HepG2 (cell line): ENCODE measurements around the gene RASD1. TPM values are rescaled to one million over a fixed set of nuclear protein-coding genes. Genes with fewer than 3 reads are reported as not detected.

ENCODE experiments used
- ATF1 ChIP-seq: IDR thresholded peaks from 2 replicates; pipeline ENCODE4 v1.6.1; 2016; ENCODE audit warnings: mild to moderate bottlenecking, control low read depth
- EP300 ChIP-seq, 3 experiments: sonication (generic) in 1 of 3; formaldehyde crosslinking in 1 of 3; IDR thresholded peaks; 2 replicates each; pipeline versions ENCODE4 v1.5.1 to v1.6.1; 2011 to 2020; ENCODE audit warnings: low read depth in 2 of 3, low read length in 2 of 3, borderline replicate concordance in 1 of 3, improper control_type of control experiment in 1 of 3, mild to moderate bottlenecking in 1 of 3, missing genetic modification reagents in 1 of 3, moderate library complexity in 1 of 3
- GATA4 ChIP-seq: sonication (generic); IDR thresholded peaks from 2 replicates; pipeline ENCODE4 v1.6.1; 2016; ENCODE audit warnings: antibody characterized with exemption, low read depth, borderline replicate concordance
- IKZF5 ChIP-seq: IDR thresholded peaks from 2 replicates; pipeline ENCODE4 v1.6.1; 2018; ENCODE audit warnings: missing genetic modification reagents, mild to moderate bottlenecking, missing compliant biosample characterization
- MIXL1 ChIP-seq: IDR thresholded peaks from 2 replicates; pipeline ENCODE4 v1.6.1; 2016
- SIN3A ChIP-seq: IDR thresholded peaks from 2 replicates; pipeline ENCODE4 v1.6.1; 2011; ENCODE audit warnings: low read depth, mild to moderate bottlenecking, control low read depth, low read length, borderline replicate concordance
- TBX2 ChIP-seq: sonication (generic); formaldehyde crosslinking; IDR thresholded peaks from 2 replicates; pipeline ENCODE4 v1.5.0; 2020; ENCODE audit warnings: missing genetic modification reagents, mild to moderate bottlenecking, borderline replicate concordance
- ZFP1 ChIP-seq: IDR thresholded peaks from 2 replicates; pipeline ENCODE4 v1.6.1; 2016
- ZNF605 ChIP-seq: sonication (generic); formaldehyde crosslinking; IDR thresholded peaks from 2 replicates; pipeline ENCODE4 v1.8.0; 2022; ENCODE audit warnings: mild to moderate bottlenecking, missing genetic modification reagents
- ZNF891 ChIP-seq: sonication (generic); formaldehyde crosslinking; IDR thresholded peaks from 2 replicates; pipeline ENCODE4 v1.5.0; 2020; ENCODE audit warnings: mild to moderate bottlenecking, missing genetic modification reagents
- polyA plus RNA-seq, 8 experiments: library from polyadenylated mRNA; depleted of rRNA in 3 of 8; stranded (reverse) in 7 of 8; unstranded in 1 of 8; fragments of >200 nt; fragmentation: Illumina TruSeq in 4 of 8; extraction: Trizol in 4 of 8; gene quantifications; 2 replicates each; pipeline versions ENCODE4 v1.2.1 to v1.2.3, GENCODE V29; 2011 to 2016; ENCODE audit warnings: low read depth in 4 of 8, missing spikeins in 1 of 8, mixed read lengths in 1 of 8; ENCODE audit not compliant: insufficient read depth in 1 of 8
- total RNA-seq, 5 experiments: library from RNA; depleted of rRNA; stranded (reverse); fragments of >200 nt; fragmentation: Illumina TruSeq; extraction: Trizol; gene quantifications; 2 replicates each; pipeline ENCODE4 v1.2.3, GENCODE V29; 2016; ENCODE audit warnings: low read depth in 1 of 5
- TF ChIP-seq, protein P1 (sequence below), 2 experiments: IDR thresholded peaks; 2 replicates each; pipeline ENCODE4 v1.6.1; 2011 to 2012; ENCODE audit warnings: low read length in 2 of 2, borderline replicate concordance in 1 of 2, low read depth in 1 of 2, mild to moderate bottlenecking in 1 of 2, moderate library complexity in 1 of 2
- TF ChIP-seq, protein P2 (sequence below): sonication (generic); formaldehyde crosslinking; IDR thresholded peaks from 2 replicates; pipeline ENCODE4 v1.5.1; 2020; ENCODE audit warnings: mild to moderate bottlenecking, missing genetic modification reagents, borderline replicate concordance
- TF ChIP-seq, protein P3 (sequence below): fragments of 450-650 bp; IDR thresholded peaks from 2 replicates; pipeline ENCODE4 v1.6.1; 2016
- TF ChIP-seq, protein P4 (sequence below): sonication (generic); formaldehyde crosslinking; IDR thresholded peaks from 2 replicates; pipeline ENCODE4 v1.5.0; 2020; ENCODE audit warnings: missing genetic modification reagents

Gene RASD1
- total and polyA plus RNA-seq, 2 of the 13 experiments (the other 11 are each of a cell fraction or from before 2014, with no cell fraction given), result 1.6 to 4.2 TPM

- TF ChIP-seq MIXL1 (CRISPR knock-in tag) (peak; percentile 95), ZNF605 (0 out of 2 replicates have a peak, but pooled peaks have one; percentile 42), ZNF891 (no peak), EP300 (IDR thresholded peaks at IDR 0.05; ENCODE audit: low read depth in 2 of 2, low read length in 2 of 2) (peak; percentile 79 to 97; a peak in 2 of 4 replicates), EP300 (CRISPR knock-in tag; IDR thresholded peaks at IDR 0.05; ENCODE audit: borderline replicate concordance) (peak; percentile 89), GATA4 (peak; percentile 78; the same call in 1 of the 2 replicates), ZFP1 (CRISPR knock-in tag) (no peak), TBX2 (peak; percentile 90), IKZF5 (peak; percentile 81), ATF1 (CRISPR knock-in tag) (no peak), SIN3A (peak; percentile 74)
- TF ChIP-seq, protein P1, sequence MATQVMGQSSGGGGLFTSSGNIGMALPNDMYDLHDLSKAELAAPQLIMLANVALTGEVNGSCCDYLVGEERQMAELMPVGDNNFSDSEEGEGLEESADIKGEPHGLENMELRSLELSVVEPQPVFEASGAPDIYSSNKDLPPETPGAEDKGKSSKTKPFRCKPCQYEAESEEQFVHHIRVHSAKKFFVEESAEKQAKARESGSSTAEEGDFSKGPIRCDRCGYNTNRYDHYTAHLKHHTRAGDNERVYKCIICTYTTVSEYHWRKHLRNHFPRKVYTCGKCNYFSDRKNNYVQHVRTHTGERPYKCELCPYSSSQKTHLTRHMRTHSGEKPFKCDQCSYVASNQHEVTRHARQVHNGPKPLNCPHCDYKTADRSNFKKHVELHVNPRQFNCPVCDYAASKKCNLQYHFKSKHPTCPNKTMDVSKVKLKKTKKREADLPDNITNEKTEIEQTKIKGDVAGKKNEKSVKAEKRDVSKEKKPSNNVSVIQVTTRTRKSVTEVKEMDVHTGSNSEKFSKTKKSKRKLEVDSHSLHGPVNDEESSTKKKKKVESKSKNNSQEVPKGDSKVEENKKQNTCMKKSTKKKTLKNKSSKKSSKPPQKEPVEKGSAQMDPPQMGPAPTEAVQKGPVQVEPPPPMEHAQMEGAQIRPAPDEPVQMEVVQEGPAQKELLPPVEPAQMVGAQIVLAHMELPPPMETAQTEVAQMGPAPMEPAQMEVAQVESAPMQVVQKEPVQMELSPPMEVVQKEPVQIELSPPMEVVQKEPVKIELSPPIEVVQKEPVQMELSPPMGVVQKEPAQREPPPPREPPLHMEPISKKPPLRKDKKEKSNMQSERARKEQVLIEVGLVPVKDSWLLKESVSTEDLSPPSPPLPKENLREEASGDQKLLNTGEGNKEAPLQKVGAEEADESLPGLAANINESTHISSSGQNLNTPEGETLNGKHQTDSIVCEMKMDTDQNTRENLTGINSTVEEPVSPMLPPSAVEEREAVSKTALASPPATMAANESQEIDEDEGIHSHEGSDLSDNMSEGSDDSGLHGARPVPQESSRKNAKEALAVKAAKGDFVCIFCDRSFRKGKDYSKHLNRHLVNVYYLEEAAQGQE (IDR thresholded peaks at IDR 0.05; ENCODE audit: borderline replicate concordance in 1 of 2, low read depth in 1 of 2, low read length in 2 of 2), result 0 out of 4 replicates have a peak, but pooled peaks of 1 of the 2 experiments have one; percentile 38
- TF ChIP-seq, protein P2, sequence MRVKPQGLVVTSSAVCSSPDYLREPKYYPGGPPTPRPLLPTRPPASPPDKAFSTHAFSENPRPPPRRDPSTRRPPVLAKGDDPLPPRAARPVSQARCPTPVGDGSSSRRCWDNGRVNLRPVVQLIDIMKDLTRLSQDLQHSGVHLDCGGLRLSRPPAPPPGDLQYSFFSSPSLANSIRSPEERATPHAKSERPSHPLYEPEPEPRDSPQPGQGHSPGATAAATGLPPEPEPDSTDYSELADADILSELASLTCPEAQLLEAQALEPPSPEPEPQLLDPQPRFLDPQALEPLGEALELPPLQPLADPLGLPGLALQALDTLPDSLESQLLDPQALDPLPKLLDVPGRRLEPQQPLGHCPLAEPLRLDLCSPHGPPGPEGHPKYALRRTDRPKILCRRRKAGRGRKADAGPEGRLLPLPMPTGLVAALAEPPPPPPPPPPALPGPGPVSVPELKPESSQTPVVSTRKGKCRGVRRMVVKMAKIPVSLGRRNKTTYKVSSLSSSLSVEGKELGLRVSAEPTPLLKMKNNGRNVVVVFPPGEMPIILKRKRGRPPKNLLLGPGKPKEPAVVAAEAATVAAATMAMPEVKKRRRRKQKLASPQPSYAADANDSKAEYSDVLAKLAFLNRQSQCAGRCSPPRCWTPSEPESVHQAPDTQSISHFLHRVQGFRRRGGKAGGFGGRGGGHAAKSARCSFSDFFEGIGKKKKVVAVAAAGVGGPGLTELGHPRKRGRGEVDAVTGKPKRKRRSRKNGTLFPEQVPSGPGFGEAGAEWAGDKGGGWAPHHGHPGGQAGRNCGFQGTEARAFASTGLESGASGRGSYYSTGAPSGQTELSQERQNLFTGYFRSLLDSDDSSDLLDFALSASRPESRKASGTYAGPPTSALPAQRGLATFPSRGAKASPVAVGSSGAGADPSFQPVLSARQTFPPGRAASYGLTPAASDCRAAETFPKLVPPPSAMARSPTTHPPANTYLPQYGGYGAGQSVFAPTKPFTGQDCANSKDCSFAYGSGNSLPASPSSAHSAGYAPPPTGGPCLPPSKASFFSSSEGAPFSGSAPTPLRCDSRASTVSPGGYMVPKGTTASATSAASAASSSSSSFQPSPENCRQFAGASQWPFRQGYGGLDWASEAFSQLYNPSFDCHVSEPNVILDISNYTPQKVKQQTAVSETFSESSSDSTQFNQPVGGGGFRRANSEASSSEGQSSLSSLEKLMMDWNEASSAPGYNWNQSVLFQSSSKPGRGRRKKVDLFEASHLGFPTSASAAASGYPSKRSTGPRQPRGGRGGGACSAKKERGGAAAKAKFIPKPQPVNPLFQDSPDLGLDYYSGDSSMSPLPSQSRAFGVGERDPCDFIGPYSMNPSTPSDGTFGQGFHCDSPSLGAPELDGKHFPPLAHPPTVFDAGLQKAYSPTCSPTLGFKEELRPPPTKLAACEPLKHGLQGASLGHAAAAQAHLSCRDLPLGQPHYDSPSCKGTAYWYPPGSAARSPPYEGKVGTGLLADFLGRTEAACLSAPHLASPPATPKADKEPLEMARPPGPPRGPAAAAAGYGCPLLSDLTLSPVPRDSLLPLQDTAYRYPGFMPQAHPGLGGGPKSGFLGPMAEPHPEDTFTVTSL, result peak; percentile 94
- TF ChIP-seq, protein P3, sequence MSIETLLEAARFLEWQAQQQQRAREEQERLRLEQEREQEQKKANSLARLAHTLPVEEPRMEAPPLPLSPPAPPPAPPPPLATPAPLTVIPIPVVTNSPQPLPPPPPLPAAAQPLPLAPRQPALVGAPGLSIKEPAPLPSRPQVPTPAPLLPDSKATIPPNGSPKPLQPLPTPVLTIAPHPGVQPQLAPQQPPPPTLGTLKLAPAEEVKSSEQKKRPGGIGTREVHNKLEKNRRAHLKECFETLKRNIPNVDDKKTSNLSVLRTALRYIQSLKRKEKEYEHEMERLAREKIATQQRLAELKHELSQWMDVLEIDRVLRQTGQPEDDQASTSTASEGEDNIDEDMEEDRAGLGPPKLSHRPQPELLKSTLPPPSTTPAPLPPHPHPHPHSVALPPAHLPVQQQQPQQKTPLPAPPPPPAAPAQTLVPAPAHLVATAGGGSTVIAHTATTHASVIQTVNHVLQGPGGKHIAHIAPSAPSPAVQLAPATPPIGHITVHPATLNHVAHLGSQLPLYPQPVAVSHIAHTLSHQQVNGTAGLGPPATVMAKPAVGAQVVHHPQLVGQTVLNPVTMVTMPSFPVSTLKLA, result peak; percentile 34
- TF ChIP-seq, protein P4, sequence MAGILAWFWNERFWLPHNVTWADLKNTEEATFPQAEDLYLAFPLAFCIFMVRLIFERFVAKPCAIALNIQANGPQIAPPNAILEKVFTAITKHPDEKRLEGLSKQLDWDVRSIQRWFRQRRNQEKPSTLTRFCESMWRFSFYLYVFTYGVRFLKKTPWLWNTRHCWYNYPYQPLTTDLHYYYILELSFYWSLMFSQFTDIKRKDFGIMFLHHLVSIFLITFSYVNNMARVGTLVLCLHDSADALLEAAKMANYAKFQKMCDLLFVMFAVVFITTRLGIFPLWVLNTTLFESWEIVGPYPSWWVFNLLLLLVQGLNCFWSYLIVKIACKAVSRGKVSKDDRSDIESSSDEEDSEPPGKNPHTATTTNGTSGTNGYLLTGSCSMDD (CRISPR knock-in tag), result no peak
Measured at GRCh38 chr17:17538417-17539391, 42.5 kb upstream of the RASD1 start (continued).
